GM12878 (cell line): Measurements from ENCODE around the gene ATXN1. TPM values are rescaled to one million over a fixed set of nuclear protein-coding genes. Genes with fewer than 3 reads are reported as not detected.

Experiments
- BHLHE40 ChIP-seq, 2 experiments: fragments of 450-650 bp in 1 of 2; IDR thresholded peaks; 2 replicates each; pipeline ENCODE4 v1.6.1; 2011 to 2017; ENCODE audit warnings: low read depth in 2 of 2, borderline replicate concordance in 1 of 2, improper control_type of control experiment in 1 of 2, low read length in 1 of 2, mild to moderate bottlenecking in 1 of 2
- CREB1 ChIP-seq: IDR thresholded peaks from 2 replicates; pipeline ENCODE4 v1.6.1; 2012; ENCODE audit warnings: low read depth, mild to moderate bottlenecking, inconsistent platforms
- CREM ChIP-seq: IDR thresholded peaks from 2 replicates; pipeline ENCODE4 v1.6.1; 2014; ENCODE audit warnings: antibody characterized with exemption, low read depth
- HDGF ChIP-seq: fragments of 450-650 bp; IDR thresholded peaks from 2 replicates; pipeline ENCODE4 v1.6.1; 2016; ENCODE audit warnings: antibody characterized with exemption
- PAX5 ChIP-seq: IDR thresholded peaks from 2 replicates; pipeline ENCODE4 v1.6.1; 2011; ENCODE audit warnings: low read depth, low read length, borderline replicate concordance
- RB1 ChIP-seq: fragments of 450-650 bp; formaldehyde crosslinking; IDR thresholded peaks from 2 replicates; pipeline ENCODE4 v1.6.1; 2017; ENCODE audit warnings: mild to moderate bottlenecking, borderline replicate concordance
- SMAD1 ChIP-seq: fragments of 450-650 bp; IDR thresholded peaks from 2 replicates; pipeline ENCODE4 v1.6.1; 2018; ENCODE audit warnings: mild to moderate bottlenecking, low read depth; ENCODE audit not compliant: partially characterized antibody
- SMARCA5 ChIP-seq: fragments of 450-650 bp; IDR thresholded peaks from 2 replicates; pipeline ENCODE4 v1.6.1; 2017; ENCODE audit warnings: mild to moderate bottlenecking
- polyA plus RNA-seq, 11 experiments: library from polyadenylated mRNA; depleted of rRNA in 4 of 11; unstranded in 6 of 11; stranded (reverse) in 5 of 11; fragments of >200 nt; fragmentation: Nextera tagmentation in 4 of 11; fragmentation: Illumina TruSeq in 1 of 11; extraction: Ambion mirVana in 4 of 11; extraction: Trizol in 1 of 11; gene quantifications; 1 replicate in 1 of 11; 2 replicates in 10 of 11; pipeline versions ENCODE4 v1.2.1 to v1.2.3, GENCODE V29; 2011 to 2016; ENCODE audit warnings: inconsistent platforms in 2 of 11, missing spikeins in 2 of 11, low read depth in 1 of 11
- total RNA-seq, 4 experiments: library from RNA; depleted of rRNA in 3 of 4; stranded (reverse); fragments of >200 nt in 3 of 4; fragmentation: Illumina TruSeq in 1 of 4; extraction: Trizol in 1 of 4; gene quantifications; 2 replicates each; pipeline versions ENCODE4 v1.2.1 to v1.2.3, GENCODE V29; 2013 to 2021
- TF ChIP-seq, protein P1 (sequence below): IDR thresholded peaks from 2 replicates; pipeline ENCODE4 v1.6.1; 2011; ENCODE audit warnings: borderline replicate concordance, low read depth, mild to moderate bottlenecking, moderate library complexity, low read length; ENCODE audit not compliant: insufficient read depth, poor library complexity, severe bottlenecking
- TF ChIP-seq, protein P2 (sequence below): fragments of 450-650 bp; IDR thresholded peaks from 2 replicates; pipeline ENCODE4 v1.6.1; 2017; ENCODE audit warnings: mild to moderate bottlenecking, moderate library complexity
- TF ChIP-seq, protein P3 (sequence below): fragments of 450-650 bp; IDR thresholded peaks from 2 replicates; pipeline ENCODE4 v1.6.1; 2016; ENCODE audit warnings: mild to moderate bottlenecking, moderate library complexity, borderline replicate concordance

The ATXN1 gene
- total and polyA plus RNA-seq, 10 of the 15 experiments (the other 5 are each of a cell fraction or from before 2014, with no cell fraction given): 12.2 to 51.2 (median 20.5) TPM

GRCh38 chr6:16419636-16420336 is 341.5 kb downstream of the ATXN1 start (continued):
- TF ChIP-seq, protein P1, sequence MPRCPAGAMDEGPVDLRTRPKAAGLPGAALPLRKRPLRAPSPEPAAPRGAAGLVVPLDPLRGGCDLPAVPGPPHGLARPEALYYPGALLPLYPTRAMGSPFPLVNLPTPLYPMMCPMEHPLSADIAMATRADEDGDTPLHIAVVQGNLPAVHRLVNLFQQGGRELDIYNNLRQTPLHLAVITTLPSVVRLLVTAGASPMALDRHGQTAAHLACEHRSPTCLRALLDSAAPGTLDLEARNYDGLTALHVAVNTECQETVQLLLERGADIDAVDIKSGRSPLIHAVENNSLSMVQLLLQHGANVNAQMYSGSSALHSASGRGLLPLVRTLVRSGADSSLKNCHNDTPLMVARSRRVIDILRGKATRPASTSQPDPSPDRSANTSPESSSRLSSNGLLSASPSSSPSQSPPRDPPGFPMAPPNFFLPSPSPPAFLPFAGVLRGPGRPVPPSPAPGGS: peak; percentile 82
- TF ChIP-seq RB1 (no peak), SMAD1 (peak; percentile 79), CREB1 (peak; percentile 23; the same call in 1 of the 2 replicates), CREM (peak; percentile 10; the same call in 1 of the 2 replicates), HDGF (peak; percentile 77), BHLHE40 (IDR thresholded peaks at IDR 0.05; ENCODE audit: borderline replicate concordance in 1 of 2, low read depth in 2 of 2, low read length in 1 of 2) (peak; percentile 97 to 99), SMARCA5 (no peak), PAX5 (peak; percentile 21; the same call in 1 of the 2 replicates)
- TF ChIP-seq, protein P2, sequence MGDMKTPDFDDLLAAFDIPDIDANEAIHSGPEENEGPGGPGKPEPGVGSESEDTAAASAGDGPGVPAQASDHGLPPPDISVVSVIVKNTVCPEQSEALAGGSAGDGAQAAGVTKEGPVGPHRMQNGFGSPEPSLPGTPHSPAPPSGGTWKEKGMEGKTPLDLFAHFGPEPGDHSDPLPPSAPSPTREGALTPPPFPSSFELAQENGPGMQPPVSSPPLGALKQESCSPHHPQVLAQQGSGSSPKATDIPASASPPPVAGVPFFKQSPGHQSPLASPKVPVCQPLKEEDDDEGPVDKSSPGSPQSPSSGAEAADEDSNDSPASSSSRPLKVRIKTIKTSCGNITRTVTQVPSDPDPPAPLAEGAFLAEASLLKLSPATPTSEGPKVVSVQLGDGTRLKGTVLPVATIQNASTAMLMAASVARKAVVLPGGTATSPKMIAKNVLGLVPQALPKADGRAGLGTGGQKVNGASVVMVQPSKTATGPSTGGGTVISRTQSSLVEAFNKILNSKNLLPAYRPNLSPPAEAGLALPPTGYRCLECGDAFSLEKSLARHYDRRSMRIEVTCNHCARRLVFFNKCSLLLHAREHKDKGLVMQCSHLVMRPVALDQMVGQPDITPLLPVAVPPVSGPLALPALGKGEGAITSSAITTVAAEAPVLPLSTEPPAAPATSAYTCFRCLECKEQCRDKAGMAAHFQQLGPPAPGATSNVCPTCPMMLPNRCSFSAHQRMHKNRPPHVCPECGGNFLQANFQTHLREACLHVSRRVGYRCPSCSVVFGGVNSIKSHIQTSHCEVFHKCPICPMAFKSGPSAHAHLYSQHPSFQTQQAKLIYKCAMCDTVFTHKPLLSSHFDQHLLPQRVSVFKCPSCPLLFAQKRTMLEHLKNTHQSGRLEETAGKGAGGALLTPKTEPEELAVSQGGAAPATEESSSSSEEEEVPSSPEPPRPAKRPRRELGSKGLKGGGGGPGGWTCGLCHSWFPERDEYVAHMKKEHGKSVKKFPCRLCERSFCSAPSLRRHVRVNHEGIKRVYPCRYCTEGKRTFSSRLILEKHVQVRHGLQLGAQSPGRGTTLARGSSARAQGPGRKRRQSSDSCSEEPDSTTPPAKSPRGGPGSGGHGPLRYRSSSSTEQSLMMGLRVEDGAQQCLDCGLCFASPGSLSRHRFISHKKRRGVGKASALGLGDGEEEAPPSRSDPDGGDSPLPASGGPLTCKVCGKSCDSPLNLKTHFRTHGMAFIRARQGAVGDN: peak; percentile 75; the same call in 1 of the 2 replicates
- TF ChIP-seq, protein P3, sequence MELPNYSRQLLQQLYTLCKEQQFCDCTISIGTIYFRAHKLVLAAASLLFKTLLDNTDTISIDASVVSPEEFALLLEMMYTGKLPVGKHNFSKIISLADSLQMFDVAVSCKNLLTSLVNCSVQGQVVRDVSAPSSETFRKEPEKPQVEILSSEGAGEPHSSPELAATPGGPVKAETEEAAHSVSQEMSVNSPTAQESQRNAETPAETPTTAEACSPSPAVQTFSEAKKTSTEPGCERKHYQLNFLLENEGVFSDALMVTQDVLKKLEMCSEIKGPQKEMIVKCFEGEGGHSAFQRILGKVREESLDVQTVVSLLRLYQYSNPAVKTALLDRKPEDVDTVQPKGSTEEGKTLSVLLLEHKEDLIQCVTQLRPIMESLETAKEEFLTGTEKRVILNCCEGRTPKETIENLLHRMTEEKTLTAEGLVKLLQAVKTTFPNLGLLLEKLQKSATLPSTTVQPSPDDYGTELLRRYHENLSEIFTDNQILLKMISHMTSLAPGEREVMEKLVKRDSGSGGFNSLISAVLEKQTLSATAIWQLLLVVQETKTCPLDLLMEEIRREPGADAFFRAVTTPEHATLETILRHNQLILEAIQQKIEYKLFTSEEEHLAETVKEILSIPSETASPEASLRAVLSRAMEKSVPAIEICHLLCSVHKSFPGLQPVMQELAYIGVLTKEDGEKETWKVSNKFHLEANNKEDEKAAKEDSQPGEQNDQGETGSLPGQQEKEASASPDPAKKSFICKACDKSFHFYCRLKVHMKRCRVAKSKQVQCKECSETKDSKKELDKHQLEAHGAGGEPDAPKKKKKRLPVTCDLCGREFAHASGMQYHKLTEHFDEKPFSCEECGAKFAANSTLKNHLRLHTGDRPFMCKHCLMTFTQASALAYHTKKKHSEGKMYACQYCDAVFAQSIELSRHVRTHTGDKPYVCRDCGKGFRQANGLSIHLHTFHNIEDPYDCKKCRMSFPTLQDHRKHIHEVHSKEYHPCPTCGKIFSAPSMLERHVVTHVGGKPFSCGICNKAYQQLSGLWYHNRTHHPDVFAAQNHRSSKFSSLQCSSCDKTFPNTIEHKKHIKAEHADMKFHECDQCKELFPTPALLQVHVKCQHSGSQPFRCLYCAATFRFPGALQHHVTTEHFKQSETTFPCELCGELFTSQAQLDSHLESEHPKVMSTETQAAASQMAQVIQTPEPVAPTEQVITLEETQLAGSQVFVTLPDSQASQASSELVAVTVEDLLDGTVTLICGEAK: 0 out of 2 replicates have a peak, but pooled peaks have one; percentile 30
